ENCODE results near the gene AKAP17A. TPM values are rescaled to one million over a fixed set of nuclear protein-coding genes. Genes with fewer than 3 reads are reported as not detected.

Gene AKAP17A
- total and polyA plus RNA-seq, 2 of the 13 experiments (the other 11 are each of a cell fraction or from before 2014, with no cell fraction given): 20.5 to 26.5 TPM

DNA sequence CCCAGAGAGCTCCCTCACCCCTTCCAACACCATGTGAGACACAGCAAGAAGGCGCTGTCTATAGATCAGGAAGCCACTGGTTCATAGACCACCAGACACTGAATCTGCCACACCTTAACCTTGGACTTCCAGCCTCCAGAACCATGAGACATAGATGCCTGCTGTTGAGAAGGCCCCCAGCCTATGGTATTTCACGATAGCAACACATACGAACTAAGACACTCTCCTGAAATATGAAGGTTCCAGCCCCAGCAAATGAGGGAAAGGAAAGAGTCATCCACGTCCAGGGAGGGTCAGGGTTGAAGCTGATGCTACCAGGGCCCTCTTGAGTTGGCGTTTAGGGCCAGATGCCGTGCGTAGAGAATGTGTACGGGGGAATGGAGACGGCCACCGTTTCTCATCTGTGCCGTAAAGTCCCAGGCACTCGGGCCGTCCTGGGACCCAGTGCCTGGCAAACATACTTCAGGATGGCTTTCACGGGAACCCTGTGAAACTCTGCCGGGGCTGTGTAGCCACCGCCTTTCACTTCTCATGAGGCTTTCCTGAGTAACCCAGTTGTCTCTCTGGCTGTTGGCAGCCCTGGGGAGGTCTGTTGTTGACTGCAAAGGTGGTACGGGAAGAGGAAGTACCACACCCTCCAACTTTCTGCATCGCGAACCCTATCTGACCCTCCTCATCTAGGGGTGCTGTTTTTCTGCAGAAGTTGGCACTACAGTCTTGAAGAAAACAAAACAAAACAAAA lies 36.8 kb upstream of the AKAP17A start:
- no peak overlapping the region for H3K4me2 ChIP-seq (ENCODE audit: low read depth, low read length)
- H3K27ac ChIP-seq (ENCODE audit: extremely low read length, insufficient read depth, low read length): no peak overlapping the region
- no peak for TF ChIP-seq CBX1 (IDR thresholded peaks at IDR 0.05; ENCODE audit: low read depth)
- no peak for TF ChIP-seq ZNF792 (CRISPR knock-in tag; IDR thresholded peaks at IDR 0.05)
- TF ChIP-seq HOXA5 (CRISPR knock-in tag; IDR thresholded peaks at IDR 0.05): no peak
- TF ChIP-seq KAT7 (CRISPR knock-in tag; IDR thresholded peaks at IDR 0.05; ENCODE audit: borderline replicate concordance): no peak
- no peak for TF ChIP-seq ZNF24 (IDR thresholded peaks at IDR 0.05)
- TF ChIP-seq, protein P1, sequence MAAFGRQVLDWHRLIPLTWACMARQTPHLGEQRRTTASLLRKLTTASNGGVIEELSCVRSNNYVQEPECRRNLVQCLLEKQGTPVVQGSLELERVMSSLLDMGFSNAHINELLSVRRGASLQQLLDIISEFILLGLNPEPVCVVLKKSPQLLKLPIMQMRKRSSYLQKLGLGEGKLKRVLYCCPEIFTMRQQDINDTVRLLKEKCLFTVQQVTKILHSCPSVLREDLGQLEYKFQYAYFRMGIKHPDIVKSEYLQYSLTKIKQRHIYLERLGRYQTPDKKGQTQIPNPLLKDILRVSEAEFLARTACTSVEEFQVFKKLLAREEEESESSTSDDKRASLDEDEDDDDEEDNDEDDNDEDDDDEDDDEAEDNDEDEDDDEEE (CRISPR knock-in tag; IDR thresholded peaks at IDR 0.05): no peak
- TF ChIP-seq DNMT3B (CRISPR knock-in tag; conservative IDR thresholded peaks at IDR 0.05): no peak
- TF ChIP-seq, protein P2, sequence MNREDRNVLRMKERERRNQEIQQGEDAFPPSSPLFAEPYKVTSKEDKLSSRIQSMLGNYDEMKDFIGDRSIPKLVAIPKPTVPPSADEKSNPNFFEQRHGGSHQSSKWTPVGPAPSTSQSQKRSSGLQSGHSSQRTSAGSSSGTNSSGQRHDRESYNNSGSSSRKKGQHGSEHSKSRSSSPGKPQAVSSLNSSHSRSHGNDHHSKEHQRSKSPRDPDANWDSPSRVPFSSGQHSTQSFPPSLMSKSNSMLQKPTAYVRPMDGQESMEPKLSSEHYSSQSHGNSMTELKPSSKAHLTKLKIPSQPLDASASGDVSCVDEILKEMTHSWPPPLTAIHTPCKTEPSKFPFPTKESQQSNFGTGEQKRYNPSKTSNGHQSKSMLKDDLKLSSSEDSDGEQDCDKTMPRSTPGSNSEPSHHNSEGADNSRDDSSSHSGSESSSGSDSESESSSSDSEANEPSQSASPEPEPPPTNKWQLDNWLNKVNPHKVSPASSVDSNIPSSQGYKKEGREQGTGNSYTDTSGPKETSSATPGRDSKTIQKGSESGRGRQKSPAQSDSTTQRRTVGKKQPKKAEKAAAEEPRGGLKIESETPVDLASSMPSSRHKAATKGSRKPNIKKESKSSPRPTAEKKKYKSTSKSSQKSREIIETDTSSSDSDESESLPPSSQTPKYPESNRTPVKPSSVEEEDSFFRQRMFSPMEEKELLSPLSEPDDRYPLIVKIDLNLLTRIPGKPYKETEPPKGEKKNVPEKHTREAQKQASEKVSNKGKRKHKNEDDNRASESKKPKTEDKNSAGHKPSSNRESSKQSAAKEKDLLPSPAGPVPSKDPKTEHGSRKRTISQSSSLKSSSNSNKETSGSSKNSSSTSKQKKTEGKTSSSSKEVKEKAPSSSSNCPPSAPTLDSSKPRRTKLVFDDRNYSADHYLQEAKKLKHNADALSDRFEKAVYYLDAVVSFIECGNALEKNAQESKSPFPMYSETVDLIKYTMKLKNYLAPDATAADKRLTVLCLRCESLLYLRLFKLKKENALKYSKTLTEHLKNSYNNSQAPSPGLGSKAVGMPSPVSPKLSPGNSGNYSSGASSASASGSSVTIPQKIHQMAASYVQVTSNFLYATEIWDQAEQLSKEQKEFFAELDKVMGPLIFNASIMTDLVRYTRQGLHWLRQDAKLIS (CRISPR knock-in tag; IDR thresholded peaks at IDR 0.05): no peak
- POLR2A ChIA-PET: no interaction called here
- intact Hi-C loops (cut with micrococcal nuclease; ENCODE audit: unreplicated experiment): no loop called here
- BruUV-seq (replicated peaks): no TSS peak
- H3K9ac ChIP-seq (ENCODE audit: insufficient read depth, low read depth, low read length): no peak overlapping the region
- FAIRE-seq: no peak
- no peaks in the 10 kb centered on the region for H3K79me2 ChIP-seq (ENCODE audit: insufficient read depth, low read length)
- no peaks in the 10 kb centered on the region for H3K4me1 ChIP-seq (ENCODE audit: insufficient read depth, low read length)
- H3K27me3 ChIP-seq (ENCODE audit: control insufficient read depth in 1 of 2, insufficient read depth in 2 of 2, low read length in 2 of 2): no peaks in the 10 kb centered on the region; a peak in 1 of 5 replicates
- H3K9me3 ChIP-seq (ENCODE audit: low read length): no peaks in the 10 kb centered on the region
- 43% methylated on average over 15 of the region's 19 CpGs for WGBS (ENCODE audit: low lambda C conversion rate)
- H3K36me3 ChIP-seq (replicated peaks in 1 of 2; ENCODE audit: control insufficient read depth in 1 of 2, insufficient read depth in 2 of 2, low read length in 2 of 2): no peaks in the 10 kb centered on the region
- no peak for ATAC-seq
- H4K20me1 ChIP-seq (ENCODE audit: insufficient read depth, low read length): no peaks in the 10 kb centered on the region
- H2AFZ ChIP-seq (ENCODE audit: low read length): no peak overlapping the region
- CTCF ChIA-PET (ENCODE audit: low intra/inter-chr PET ratio, low total read pairs): no interaction called here
- H3K4me3 ChIP-seq (replicated peaks in 1 of 3; ENCODE audit: insufficient read depth in 1 of 3, low read depth in 2 of 3, low read length in 3 of 3): no peak overlapping the region
- in situ Hi-C loops (cut with HindIII; ENCODE audit: extremely low pct_ligation_motif_present, low pct_unique_long_range_greater_than_20kb): no loop called here
- DNase-seq (ENCODE audit: low spot score): no peak

Data from HepG2 (cell line).